ENCODE data around the gene QRICH1.
A peak's percentile ranks its signal among the peaks of the same experiment; 100 is the strongest.
"Not testable (repeated sequence)": the region's sequence is repeated elsewhere in the genome, so short reads cannot be mapped to it uniquely, and the experiment has no call there.

Gene QRICH1

DNA sequence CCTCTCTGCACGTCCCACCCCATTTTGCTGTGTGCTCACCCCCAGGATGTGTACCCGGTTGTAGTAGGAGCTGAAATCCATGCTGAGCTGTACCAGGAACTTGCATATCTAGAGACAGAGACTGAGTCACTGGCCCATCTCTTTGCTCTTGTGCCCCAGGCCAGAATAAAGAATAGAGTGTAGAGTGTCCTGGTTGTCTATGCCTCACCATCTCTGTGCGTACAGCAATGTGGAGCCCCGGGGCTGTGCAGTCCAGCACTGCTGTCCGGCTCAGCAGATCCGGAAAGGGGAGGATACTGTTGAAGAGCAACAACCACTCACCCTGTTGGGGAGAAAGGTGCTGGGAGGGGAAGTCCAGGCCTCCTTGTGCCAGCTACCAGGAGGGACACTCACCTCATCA, 78.1 kb downstream of the QRICH1 start:
- no peak for DNase-seq

DNA sequence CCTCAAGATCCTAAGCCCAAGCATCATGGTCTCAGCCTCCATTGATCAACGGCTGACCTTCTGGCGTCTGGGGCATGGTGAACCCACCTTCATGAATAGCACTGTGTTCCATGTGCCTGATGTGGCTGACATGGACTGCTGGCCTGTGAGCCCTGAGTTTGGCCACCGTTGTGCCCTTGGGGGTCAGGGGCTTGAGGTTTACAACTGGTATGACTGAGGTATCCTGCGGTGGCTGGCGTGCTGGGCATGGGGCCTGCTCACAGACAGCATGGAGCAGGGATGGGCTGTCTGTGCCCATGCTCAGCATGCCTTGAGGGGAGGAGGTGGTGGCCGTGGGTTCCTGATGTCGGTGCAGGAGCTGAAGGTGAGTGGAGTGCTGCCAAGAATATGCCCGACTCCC, 78.8 kb downstream of the QRICH1 start:
- no peak for DNase-seq

DNA sequence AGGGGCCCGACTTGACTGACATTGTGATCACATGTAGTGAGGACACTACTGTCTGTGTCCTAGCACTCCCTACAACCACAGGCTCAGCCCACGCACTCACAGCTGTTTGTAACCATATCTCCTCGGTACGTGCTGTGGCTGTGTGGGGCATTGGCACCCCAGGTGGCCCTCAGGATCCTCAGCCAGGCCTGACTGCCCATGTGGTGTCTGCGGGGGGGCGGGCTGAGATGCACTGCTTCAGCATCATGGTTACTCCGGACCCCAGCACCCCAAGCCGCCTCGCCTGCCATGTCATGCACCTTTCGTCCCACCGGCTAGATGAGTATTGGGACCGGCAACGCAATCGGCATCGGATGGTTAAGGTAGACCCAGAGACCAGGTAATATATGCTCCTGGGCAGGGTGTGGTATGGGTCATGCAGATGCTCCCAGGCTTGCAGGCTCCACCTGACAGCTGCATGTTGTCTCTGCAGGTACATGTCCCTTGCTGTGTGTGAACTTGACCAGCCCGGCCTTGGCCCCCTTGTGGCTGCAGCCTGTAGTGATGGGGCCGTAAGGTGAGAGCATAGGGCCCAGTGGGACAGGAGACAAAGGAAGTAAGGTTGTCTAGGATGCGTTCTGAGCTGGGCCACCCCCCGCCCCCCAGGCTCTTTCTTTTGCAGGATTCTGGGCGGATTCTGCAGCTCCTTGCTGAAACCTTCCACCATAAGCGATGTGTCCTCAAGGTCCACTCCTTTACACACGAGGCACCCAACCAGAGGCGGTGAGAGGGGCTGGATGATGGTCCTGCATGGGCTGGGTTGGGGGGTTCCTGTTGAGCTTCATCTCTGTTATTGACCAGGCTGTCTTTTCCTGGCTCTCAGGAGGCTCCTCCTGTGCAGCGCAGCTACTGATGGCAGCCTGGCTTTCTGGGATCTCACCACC, 79.9 kb downstream of the QRICH1 start:
- DNase-seq, result peak; percentile 7

DNA sequence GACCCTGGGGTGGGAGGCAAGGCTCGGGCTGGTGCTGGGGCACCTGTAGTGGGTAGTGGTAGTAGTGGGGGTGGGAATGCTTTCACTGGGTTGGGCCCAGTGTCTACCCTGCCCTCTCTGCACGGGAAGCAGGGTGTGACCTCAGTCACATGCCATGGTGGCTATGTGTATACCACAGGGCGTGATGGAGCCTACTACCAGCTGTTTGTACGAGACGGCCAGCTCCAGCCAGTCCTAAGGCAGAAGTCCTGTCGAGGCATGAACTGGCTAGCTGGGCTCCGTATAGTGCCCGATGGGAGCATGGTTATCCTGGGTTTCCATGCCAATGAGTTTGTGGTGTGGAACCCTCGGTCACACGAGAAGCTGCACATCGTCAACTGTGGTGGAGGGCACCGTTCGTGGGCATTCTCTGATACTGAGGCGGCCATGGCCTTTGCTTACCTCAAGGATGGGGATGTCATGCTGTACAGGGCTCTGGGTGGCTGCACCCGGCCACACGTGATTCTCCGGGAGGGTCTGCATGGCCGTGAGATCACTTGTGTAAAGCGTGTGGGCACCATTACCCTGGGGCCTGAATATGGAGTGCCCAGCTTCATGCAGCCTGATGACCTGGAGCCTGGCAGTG, 80.6 kb downstream of the QRICH1 start:
- DNase-seq, result no peak

DNA sequence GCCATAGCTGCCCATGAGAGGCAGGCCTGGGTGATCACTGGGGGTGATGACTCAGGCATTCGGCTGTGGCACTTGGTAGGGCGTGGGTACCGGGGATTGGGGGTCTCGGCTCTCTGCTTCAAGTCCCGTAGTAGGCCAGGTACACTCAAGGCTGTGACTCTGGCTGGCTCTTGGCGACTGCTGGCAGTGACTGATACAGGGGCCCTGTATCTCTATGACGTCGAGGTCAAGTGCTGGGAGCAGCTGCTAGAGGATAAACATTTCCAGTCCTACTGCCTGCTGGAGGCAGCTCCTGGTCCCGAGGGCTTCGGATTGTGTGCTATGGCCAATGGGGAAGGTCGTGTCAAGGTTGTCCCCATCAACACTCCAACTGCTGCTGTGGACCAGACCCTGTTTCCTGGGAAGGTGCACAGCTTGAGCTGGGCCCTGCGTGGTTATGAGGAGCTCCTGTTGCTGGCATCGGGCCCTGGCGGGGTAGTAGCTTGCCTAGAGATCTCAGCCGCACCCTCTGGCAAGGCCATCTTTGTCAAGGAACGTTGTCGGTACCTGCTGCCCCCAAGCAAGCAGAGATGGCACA, 81.3 kb downstream of the QRICH1 start:
- no peak for DNase-seq

DNA sequence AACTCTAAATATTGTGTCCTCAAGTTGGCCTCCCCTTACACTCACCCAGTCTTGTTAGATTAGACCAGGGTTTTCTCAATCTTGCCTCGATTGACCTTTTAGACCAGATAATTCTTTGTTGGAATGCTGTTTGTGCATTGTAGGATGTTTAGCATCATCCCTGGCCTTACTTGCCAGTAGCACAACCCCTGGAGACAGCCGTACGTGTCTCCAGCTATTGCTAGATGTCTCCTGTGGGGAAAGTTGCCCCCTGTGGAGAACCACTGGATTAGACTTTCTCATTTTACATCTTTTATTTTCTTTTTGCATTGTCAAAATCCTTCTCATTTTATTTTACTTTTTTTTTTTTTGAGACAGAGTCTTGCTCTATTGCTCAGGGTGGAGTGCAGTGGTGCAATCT, 84.5 kb downstream of the QRICH1 start:
- no peak for DNase-seq

DNA sequence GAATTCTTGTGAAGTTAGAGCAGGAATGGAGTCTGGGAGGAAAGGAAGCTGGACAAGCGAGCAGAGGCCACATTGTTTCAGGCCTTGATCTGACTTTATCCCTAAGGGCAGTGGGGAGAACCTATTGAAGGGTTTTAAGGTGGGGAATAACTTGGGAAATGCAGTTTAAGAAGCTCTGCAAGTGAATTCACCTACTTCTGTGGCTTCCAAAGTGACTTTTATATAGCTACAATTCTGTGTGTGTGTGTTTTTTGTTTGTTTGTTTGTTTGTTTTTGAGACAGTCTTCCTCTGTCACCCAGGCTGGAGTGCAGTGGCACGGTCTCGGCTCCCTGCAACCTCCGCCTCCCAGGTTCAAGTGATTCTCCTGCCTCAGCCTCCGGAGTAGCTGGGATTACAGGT, 85.2 kb downstream of the QRICH1 start:
- not testable (repeated sequence) for DNase-seq

DNA sequence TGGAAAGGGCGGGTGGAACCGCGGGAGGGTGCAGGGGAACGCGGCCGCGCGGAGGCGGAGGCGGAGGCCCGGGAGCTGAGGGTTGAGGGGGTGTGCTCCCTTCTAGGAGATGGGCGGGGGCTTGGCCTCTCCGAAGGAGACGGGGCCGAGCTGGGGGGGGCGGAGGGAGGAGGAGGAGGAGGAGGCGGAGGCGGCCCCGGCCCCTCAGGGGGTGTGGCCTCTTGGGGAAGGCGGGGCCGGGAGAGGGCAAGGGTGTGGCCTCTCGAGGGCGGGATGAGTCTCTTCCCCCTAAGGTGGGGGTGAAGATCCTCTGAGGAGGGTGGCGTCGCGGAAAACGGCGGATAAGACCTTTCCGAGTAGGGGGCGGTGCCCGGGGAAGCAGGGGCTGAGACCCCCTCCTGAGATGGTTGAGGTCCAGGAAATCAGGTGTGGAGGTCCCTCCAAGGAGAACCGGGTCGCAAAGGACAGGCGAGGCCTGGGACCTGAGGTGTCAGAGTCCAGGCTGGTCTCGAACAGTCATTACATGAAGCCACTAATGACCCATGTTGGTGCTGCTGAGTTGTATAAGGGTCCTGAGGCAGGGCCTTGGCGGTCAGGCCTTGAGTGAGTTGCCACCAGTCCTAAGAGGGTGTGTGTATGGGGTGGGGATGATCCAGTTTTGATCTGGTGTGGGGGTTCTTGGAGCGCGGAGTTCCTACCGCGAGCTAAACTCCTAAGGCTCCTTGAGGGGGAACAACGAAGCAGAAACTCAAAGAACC, 85.9 kb downstream of the QRICH1 start:
- peak; percentile 90 for DNase-seq

DNA sequence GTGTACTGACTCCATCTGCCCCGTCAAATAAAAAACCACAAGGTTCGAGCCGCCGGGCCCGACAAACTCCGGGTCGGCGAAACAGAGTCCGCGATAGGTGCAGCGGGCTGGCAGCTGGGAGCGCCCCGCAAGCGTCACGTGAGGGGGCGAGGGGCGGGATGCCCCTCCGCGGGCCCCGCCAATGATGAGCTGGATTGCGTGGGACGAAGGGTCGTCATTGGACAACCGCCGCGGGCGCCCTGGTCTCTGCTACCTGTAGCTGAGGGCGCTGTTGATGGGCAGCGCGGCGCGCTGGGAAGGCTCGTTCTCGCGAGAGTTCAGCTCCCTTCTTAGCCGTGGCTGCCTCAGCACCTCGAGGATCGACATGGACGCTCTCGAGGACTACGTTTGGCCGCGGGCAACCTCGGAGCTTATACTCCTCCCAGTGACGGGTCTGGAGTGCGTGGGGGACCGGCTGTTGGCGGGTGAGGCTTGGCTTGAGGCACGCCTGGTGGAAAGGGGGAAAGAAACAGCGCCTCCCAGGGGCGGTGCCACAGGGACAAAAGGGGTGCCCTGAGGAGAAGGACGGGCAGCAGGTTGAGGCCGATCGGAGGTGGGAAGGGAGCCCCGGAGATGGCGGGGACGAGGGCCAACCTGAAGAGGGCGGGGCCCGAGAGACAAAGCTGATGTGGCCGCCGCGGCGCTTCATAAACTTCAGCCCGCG, 86.7 kb downstream of the QRICH1 start, which contains the start of gene WDR6:
TSS of gene WDR6 (plus strand) at position 324 of the 703 bp plus-strand sequence. CDS start at position 365, 41 bp downstream.
- peak; percentile 96 for DNase-seq

DNA sequence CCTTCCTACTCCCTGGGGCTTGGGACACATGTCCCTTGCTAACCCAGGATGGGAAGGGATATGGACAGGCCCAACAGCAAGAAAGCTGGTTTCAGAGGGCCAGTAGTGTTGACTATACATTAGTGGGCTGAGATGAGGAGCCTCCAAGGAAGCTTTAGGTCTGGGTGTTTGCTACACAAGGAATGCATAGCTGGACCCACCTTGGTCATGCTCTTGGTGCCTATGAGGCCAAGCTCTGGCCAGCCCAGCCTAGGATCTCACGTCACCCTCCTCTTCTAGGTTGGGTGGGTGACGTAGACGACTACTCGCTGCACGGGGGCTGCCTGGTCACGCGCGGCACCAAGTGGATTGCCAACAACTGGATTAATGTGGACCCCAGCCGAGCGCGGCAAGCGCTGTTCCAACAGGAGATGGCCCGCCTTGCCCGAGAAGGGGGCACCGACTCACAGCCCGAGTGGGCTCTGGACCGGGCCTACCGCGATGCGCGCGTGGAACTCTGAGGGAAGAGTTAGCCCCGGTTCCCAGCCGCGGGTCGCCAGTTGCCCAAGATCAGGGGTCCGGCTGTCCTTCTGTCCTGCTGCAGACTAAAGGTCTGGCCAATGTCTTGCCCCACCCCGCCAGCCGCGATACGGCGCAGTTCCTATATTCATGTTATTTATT, 87.3 kb downstream of the QRICH1 start:
- peak; percentile 40 for DNase-seq

DNA sequence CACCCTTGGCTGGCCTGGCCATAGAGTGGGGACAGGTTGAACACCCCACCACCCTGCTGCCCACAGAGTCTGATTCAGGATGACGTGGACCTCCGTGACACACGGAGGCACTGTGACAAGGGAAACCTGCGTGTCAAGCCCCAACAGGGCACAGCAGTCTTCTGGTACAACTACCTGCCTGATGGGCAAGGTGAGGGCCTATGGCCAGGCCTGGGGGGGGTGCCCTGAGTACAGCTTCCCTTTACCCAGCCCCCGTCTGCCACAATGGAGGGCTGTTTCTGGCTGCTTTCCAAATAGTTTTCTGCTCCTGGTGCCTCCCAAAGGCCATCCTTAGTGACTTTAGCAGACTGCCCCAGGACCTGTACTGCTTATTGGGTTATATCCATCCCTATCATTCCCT, 87.9 kb downstream of the QRICH1 start:
- no peak for DNase-seq

DNA sequence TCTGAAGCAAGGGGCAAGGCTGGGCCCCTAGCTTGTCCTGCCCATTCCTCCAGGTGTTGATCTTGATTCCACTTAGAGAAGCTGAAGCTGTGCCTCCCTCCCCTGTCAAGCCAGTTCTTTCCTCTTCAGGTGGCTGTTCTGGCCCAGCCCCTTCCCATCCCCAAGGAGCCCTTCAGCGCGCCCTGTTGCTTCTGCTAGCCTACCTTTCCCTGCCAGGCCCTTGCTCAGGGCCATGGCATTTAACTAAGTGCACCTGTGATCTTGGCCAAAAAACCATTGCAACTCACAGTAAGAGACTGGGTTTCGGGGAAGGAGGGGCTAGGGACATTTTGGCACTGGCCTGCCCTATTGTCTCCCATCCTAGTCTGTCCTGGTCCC, 88.6 kb downstream of the QRICH1 start:
- DNase-seq, result no peak

DNA sequence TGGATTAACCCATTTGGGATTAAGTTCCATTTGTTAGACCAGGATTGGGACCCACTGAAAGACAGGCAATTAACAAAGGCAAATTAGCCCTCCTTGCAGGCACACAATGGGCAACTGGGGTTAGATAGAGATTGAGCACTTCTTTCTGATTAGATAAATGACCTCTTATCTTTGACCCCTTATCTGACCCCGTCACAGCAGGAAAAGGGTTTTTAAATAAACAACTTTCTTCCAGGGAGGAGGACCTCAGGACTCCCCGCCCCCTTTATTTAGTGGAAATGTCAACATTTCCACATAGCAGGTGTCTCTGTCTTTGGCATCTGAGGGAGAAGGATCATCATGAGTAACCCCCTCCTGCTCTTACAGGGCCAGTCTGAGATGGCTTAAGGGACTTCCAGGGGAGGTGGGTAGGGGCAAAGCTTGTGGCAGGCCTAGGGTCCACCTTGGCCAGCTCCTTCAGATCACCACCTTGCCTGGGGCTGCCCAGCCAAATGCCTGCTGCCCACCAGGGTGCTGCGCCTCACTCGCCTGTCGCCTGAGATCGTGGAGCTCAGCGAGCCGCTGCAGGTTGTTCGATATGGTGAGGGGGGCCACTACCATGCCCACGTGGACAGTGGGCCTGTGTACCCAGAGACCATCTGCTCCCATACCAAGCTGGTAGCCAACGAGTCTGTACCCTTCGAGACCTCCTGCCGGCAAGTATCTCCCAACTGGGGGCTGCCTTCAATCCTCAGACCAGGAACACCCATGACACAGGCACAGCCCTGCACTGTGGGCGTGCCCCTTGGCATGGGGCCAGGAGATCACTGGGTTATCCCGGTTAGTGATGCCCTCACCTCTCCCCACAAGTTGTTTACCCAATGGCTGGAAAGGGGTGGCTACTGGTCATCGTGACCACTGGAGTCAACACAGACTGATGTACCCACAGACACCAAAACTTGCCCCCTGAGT, 89.2 kb downstream of the QRICH1 start:
- no peak for DNase-seq

DNA sequence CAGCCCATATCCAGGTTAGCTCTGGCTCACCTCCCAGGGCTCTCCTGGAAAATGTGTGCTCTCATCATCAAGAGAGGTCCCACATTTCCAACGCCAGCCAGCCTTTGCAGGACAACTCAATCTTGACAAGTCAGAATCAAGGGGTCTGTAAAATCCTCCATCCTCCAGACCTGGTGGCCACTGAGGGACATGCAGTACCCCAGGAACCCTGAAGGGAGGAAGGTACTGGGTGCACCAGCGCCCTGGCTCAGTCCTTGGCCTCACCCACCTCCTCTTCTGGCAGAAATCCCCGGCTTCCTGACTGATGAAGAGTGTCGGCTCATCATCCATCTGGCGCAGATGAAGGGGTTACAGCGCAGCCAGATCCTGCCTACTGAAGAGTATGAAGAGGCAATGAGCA, 92.7 kb downstream of the QRICH1 start:
- no peak for DNase-seq

DNA sequence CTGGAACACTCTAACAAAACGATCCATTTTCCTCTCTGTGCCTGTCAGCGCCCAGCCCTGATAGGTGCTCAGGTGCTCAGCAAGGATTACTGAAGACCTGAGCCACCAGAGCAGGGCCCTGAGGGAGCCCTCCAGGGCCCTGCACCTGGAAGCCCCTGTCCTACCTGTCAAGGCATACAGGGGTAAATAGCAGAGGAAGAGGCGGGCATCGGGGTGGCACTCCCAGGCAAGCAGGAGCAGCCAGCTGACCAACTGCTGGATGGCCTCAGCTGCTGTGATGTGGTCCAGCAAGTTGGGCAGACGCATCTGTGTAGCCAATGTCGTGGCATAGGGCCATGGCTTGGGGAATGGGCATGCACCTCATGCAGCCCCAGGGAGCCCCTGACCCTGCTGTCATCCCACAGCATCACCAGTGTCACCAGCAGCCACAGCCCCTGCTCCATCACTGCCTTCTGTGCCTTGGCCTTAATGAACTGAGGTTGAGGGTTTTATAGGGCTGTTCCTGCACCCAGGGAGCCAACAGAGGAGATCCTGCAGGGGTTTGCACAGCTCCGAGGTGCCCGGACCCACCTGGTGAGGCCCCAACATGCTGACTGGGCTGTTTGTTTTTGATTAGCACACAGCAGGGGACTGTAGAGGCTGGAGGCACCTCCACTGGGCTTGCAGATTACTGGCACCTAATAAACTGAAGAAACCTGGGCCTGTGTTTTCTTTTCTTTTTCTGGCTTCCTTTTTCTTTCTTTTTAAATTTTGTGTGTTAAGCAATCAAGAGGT, 94.6 kb downstream of the QRICH1 start:
- no peak for DNase-seq

DNA sequence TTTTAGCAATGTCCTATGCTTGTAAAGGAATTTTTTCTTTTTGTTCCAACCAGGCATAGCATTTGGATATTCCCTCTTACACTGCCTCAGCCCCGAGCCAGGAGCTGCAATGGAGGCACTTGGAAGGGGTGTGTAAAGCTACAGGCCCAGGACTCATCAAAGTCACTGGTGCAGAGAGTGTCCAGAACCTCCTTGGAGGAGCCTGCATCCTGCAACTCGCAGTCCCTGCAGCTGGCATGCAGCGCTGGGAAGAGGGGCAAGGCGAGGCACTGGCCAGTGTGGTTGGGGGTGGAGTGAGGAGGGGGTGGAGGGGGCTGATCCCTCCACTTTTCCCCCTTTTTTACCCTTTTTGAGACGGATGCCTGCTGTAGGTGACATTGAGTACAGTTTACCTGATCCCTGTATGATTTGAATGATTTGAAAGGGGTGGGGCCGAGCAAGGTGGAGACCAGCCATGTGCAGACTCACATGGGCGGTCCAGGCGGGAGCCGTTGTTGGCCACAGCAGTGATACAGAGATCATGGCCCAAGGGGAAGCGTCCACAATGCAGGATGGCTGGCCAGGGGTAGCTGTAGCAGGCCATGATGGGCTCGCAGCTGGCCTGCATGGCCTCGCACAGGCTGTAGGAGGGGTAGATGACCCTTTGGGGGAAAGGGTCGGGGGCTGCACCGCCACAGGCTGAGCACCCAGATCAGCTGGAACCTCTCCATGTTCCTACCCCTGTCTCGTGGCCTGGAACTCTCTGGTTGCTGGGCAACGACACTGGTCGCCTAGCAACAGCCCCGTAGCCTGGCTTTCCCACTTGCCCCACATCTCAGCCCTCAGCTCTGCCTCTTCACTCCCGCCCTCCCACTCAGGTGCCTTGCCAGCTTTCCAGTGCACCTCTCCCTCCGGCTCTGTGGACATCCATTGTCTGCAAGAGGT, 95.9 kb downstream of the QRICH1 start:
- no peak for DNase-seq

DNA sequence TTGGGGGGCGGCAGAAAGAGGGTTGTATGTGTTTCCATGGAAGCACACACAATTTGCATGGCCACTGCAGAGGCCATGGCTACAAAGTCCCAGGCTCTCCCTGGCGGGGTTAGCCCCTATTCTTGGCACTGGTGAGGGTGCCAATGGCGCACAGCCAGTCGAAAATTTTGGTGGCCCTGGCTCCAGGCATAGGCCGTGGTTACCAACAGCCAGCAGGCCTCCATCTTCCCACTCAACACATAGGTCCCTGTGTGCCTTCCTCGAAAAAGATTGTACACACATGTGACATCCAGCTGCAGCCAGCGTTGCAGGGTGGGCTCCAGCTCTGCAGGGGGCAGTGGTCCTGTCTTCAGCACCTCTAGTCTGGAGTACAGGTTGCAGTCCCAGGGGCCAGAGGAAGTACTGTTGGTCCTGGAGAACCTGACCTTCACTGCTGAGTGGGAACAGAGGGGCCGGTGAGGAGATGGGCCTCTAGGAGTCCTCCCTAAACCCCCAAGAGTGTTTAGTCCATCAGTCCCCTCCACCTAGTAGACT, 96.7 kb downstream of the QRICH1 start:
- no peak for DNase-seq

DNA sequence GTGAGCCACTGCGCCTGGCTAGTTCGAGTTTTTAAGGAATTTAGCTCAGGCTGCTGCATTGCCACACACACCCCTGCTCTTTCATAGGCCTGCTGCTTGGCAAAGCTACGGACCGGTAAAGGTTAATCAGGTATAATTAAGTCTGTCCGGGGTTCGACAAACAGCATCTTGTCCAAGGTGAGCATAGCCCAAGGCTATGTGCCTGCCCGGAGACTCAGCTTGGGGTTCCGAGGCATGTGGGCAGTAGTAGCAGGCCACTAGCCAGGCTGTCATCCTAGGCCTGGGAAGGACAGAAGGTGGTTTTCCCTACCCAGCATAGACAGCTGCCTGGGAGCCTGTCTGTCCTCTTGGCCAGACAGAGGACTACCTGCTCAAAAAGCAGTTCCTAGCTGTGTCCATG, 97.2 kb downstream of the QRICH1 start:
- no peak for DNase-seq

DNA sequence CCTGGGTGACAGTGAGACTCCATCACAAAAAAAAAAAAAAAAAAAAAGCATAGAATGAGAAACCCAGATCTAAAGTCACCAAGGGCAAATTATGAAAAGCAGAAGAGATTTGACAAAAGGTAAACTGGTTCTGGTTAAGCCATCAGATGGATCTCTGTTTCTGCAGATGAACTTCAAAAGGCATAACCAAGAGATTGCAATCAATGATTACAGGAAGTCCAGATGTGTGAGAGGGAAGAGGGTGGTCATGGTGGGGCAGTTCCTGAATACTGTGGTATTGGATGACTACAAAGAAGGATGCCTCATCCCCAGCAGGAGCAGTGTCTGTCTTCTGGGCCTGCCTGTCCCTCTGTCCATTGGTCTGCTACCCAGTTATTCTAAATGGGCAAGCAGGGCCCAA, 100.0 kb downstream of the QRICH1 start:
- no peak for DNase-seq

Measured in OCI-M1 (cell line).